HG03159 (cell line): ENCODE results near the gene SLC38A9.
"Not testable (repeated sequence)": the region's sequence is repeated elsewhere in the genome, so short reads cannot be mapped to it uniquely, and the experiment has no call there.

Experiments used
- ATAC-seq: cut with Tn5 transposase; IDR thresholded peaks from one replicate; pipeline ENCODE4 v1.9.1; 2021; ENCODE audit warnings: mild to moderate bottlenecking, moderate library complexity; ENCODE audit not compliant: unreplicated experiment

The SLC38A9 gene

GRCh38 chr5:55613112-55613868, 98.8 kb downstream of the SLC38A9 start:
- no peak for ATAC-seq

DNA sequence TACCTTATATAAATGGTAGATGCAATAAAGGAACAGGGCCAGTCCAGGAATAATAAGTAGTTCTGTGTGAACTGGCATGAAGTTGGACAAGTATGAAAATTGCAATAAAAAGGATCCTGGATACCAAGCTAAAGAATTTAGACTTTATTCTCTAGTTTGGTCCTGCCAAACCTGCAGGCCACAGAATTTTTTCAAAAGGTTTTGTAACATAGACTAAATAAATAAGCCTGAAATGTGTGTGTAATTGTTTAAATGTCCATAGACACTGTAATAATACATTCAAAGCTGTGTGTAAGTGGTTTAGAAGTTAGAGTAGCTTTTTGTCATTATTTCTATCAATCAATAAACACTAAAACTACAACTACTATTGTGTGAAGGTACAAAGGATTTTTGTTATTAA, 101.6 kb downstream of the SLC38A9 start:
- no peak for ATAC-seq

DNA sequence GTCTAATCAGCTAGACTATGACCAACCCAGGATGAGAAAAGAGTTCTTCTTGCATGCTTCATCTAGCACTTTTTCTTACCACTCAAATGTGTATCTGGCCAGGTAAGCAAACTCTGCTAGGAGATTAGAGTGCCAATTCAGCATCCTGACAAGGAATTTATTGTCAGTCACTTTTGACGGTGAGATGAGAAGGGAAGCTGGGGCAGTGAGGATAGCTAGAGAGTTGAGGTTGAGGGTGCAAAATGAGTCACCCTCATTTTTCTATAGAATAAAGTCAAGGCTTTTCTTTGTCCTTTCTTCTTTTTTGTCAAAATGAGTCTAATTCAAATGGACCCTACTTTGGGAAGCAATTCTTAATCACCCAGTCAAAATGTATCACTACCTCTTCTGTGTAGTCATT, 102.7 kb downstream of the SLC38A9 start:
- no peak for ATAC-seq

DNA sequence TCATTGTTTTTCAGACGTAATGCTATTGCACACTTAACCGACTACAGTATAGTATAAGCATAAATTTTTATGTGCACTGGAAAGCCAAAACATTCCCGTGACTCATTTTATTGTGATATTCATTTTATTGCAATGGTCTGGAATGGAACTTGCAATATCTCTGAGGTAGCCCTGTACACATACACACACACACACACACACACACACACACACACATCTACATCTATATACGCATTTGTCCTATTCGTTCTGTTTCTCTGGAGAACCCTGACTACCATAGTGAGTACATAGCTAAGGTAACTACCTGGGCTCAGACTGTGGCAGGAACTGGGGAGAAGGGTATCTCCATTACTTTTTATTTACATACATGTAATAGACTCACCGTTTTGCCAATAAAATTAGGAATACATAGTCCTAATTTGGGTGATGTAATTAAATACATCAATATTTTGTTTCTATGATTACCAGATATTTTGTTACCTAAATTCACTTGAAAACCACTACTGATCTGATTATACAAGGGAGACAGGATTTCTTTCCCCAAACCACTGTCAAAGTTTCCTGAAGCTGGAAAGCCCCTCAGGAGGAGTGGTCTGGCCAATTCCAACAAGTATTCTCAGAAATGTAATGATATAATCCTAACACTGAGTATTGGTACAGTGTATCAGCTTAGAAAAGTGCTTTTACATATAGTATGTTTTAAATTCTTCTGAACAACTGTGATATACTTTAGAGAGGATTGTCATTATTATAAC, 103.4 kb downstream of the SLC38A9 start:
- ATAC-seq = no peak

DNA sequence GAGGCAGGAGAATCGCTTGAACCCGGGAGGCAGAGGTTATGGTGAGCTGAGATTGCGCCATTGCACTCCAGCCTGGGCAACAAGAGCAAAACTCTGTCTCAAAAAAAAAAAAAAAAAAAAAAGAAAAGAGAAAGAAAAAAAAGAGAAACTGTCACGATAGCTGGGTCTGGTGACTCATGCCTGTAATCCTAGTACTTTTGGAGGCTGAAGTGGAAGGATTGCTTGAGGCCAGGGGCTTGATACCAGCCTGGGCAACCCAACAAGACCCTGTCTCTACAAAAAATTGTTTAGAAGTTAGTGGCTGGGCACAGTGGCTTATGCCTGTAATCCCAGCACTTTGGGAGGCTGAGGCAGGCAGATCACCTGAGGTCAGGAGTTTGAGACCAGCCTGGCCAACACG, 104.8 kb downstream of the SLC38A9 start:
- ATAC-seq = not testable (repeated sequence)

DNA sequence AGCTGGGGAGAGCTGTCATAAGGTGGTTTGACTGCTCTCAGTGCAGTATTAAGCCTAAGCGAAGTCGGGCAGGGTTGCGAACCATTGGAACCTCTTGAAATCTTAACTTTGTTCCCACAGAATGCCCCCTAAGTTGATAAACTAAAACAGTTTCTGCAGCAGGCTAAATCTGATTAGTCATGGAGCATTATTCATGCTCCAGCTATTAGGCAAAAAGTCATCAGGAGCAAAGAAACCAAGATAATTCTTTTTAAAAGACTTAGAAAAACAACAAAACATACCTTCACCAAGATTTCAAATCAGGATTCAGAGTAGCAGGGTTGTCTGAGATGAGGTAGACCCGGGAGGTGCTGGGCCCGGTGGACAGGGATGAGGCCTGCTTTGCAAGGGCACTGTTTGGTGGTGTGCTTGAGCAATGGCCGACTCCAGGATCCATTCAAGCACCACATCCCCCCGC, 107.5 kb downstream of the SLC38A9 start:
- ATAC-seq = no peak

DNA sequence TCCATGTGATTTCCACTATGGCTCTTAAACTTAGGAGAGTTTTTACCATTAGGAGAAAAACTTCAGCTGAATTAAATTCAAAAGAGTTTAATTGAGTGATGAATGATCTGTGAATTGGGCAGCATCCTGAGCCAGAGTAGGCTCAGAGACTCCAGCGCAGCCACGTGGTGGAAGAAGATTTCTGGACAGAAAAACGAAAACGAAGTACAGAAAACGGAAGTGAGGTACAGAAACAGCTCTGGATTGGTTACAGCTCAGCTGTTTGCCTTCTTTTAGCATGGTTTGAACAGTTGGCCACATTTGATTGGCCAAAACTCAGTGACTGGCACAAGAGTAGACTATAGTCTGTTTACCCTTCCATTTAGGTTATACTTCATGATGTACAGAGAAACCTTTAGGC, 108.2 kb downstream of the SLC38A9 start:
- no peak for ATAC-seq

DNA sequence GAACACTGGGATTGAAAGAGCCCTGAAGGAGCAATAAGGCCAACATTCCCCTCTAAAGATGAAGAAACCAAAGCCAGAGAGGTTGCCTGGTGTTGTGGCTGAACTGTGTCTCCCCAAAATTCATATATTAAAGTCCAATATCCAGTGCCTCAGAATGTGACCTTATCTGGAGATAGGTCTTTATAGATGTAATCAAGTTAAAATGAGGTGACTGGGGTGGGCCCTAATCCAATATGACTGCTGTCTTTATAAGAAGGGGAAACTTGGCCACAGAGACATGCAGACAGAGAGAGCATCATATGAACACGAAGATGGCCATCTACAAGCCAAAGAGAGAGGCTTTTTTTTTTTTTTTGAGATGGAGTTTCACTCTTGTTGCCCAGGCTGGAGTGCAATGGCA, 110.5 kb downstream of the SLC38A9 start:
- no peak for ATAC-seq

DNA sequence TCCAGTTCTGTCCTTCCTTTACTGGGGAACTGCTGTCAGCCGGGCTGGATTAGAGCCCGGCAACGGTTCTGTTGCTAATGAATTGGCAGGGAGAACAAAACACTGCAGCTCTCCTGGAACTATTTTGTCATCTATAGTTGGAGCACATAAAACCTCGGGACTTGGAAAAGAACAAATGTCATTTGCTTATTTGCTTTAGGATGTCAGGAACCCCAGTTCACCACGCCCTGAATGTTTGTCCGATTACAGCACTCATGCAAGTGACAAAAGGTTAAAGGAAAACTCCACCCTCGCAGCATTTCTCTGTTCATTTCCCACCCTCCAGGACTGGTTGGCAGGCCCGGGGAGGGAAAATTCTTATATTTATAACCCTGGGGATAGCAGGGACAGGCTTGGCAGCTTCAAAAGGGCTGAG, 110.9 kb downstream of the SLC38A9 start:
- ATAC-seq = no peak

DNA sequence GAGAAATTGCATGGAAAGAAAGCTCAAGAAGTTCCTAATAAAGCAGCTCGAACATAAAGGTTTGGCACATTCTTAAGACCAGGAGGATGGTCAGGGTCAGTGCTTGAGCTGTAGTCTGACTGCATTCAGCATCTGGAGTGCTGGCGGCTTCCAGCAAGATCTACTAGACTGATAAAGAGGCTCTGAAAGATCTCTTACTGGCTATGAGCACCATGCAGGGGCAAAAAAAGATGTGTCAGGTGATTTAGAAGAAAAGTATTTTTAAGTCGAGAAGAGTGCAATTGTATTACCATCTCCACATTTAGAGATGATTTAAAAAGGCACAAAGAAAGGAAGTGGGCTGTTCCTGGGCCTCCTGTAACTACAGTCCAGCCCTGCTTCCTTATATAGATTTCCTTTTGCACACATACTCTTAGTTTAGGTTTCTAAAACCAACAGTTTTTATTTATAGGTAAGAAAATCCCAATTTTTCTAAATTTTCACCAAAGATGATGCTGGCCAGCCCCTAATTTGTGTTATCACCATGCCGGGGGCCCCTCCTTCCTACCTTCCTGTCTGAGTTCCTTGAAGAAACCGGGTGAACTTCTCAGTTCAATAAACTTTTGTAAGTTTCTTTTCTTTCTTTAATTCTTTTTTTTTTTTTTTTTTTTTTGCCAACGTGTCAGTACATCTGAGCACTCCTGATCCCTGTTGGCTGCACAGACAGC, 111.5 kb downstream of the SLC38A9 start:
- no peak for ATAC-seq

GRCh38 chr5:55600086-55600485, 112.0 kb downstream of the SLC38A9 start:
- ATAC-seq = no peak

- no peak for ATAC-seq
Measured at GRCh38 chr5:55599148-55600050, 112.7 kb downstream of the SLC38A9 start.

DNA sequence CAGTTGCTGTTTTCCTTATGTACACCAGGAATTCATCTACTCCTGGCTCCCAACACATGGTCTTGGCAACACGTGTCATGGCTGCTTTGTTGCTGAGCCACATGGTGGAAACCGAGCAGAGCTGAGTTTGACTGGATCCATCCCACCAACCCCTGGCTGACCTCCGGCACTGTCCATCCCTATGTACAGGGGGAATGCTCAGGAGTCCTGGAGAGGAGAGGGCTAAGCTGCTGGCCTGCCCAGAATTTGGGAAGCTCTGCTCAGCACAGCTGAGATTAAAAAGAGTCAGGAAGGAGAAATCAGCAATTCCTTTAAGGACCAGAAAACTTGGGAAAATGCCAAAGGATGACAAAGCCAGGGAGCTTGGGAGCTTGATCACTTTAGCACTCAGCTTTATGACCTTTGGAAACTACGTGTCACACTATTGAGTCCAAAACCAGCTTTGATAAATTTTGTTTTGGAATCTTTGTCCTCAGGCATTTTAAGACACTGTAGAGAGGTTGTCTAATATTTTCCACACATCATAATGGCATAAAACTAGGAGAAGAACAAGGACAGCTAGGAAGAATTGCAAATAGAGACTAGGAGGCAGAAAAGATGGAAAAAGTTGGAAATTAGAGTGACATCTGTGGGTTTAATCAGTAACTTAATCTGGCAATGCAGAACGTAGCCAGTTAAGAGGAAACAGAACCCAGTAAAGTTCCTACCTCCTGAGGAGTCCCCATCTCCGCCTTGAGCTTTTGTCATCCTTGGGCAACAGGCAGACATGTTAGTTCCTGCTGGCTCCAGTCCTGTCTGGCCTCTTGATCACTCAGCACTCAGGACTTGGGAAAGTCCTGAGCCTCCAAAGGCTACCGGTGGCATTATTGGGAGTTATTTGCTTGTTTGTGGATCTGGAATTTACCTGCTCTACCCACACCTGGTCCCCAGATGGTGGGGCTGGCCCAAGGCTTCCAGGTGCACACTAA, 114.8 kb downstream of the SLC38A9 start:
- no peak for ATAC-seq

- ATAC-seq = no peak
Measured at GRCh38 chr5:55594671-55595070, 117.5 kb downstream of the SLC38A9 start.

DNA sequence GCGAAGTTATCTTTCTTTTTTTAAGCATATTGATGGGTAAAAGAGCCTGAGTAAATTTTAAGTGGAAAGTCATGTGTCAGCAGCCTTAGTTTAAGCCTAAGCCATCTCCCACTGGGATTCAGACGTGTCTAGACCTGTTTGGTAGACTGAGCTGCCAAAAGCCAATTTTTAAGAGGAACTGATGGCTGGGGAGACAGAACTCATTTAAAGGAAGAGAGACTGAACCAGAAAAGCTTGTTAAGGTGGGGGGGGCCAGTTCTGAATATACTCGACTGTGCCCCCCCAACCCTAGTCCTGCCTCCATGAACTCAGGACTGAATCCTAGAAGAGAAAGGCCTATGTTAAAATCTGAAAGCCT, 119.0 kb downstream of the SLC38A9 start:
- ATAC-seq = no peak

- no peak for ATAC-seq
Measured at GRCh38 chr5:55592388-55593114, 119.6 kb downstream of the SLC38A9 start.

DNA sequence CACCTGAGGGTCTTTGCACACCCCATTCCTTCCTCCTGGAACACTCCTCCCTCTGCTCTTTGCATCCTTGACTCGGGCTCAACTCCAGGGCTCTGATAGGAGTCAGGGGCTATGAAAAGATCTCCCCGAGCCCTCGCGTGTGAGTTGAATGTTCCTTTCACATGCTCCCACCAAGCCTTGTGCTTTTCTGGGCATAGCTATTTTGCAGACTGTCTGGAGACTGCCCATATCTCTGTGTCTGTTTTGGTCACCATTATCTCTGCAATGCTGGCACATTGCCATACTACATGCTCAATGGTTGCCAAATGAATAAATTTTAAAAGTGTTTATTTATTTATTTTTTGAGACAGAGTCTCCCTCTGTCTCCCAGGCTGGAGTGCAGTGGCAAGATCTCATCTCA, 120.4 kb downstream of the SLC38A9 start:
- ATAC-seq = no peak

GRCh38 chr5:55585206-55585610, 126.9 kb downstream of the SLC38A9 start:
- ATAC-seq = no peak
